ENCODE results near the gene GSTM4. TPM values are rescaled to one million over a fixed set of nuclear protein-coding genes. Genes with fewer than 3 reads are reported as not detected.

GSTM4 gene
- total and polyA plus RNA-seq, 2 of the 8 experiments (the other 6 are each of a cell fraction or from before 2014, with no cell fraction given): 11.3 to 31.4 TPM

DNA sequence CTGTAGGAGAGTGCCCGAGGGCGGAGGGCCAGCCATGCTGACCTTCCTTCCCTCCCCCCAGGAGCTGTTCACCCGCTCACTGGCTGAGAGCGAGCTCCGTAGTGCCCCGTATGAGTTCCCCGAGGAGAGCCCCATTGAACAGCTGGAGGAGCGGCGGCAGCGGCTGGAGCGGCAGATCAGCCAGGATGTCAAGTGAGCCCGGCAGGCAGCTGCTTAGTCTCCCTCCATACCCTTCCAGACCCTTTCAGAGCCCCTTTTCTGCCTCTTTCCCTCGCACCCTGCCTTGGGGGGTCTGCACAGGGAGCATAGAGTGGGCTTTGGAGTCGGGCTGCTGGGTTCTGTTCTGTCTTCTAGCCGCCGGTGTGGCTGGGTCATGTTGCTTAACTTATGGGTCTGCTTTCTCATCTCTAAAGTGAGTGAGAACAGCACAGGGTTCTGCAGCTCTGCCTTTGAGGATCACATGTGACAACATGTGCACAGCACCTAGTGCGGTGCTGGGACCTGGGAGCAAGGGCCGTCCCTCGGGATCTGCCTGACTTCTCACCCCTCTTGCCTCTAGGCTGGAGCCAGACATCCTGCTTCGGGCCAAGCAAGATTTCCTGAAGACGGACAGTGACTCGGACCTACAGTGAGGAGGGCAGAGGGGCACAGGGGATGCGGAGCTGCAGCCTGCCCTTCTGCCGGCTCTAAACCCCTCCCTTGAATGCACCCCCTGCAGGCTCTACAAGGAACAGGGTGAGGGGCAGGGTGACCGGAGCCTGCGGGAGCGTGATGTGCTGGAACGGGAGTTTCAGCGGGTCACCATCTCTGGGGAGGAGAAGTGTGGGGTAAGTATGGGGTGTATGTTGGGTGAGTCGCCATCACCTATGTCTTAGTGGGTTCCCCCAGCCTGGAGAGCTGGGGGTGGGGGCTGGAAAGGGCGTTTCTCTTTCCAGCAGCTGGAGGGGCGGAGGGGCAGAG is 30.0 kb upstream of the GSTM4 start:
- H3K27me3 ChIP-seq (replicated peaks in 1 of 4; ENCODE audit: control insufficient read depth in 3 of 4, extremely low read depth in 1 of 4, insufficient read depth in 3 of 4, low read length in 3 of 4): no peaks in the 10 kb centered on the region
- no peak overlapping the region for H3K4ac ChIP-seq (replicated peaks; ENCODE audit: insufficient read length, low read depth, low read length)
- no peak overlapping the region for H2BK5ac ChIP-seq (ENCODE audit: low read depth, low read length)
- peaks cover 2% of the 10 kb centered on the region; the same call in 1 of the 2 replicates for H3K23me2 ChIP-seq (ENCODE audit: low read depth, low read length)
- H3K56ac ChIP-seq (replicated peaks; ENCODE audit: insufficient read length, low read depth, low read length): no peak overlapping the region
- H2AFZ ChIP-seq (ENCODE audit: low read length): no peak overlapping the region
- H3K9me3 ChIP-seq (ENCODE audit: insufficient read depth in 2 of 2, low read depth in 1 of 2, low read length in 1 of 2): no peaks in the 10 kb centered on the region
- H2AK5ac ChIP-seq (ENCODE audit: low read depth, low read length): no peak overlapping the region
- H3K27ac ChIP-seq (ENCODE audit: low read depth, low read length): no peak overlapping the region
- no peak for TF ChIP-seq CBX8 (IDR thresholded peaks at IDR 0.05; ENCODE audit: borderline replicate concordance, low read depth, low read length)
- no peak for TF ChIP-seq CHD2 (IDR thresholded peaks at IDR 0.05; ENCODE audit: low read length)
- TF ChIP-seq, protein P1, sequence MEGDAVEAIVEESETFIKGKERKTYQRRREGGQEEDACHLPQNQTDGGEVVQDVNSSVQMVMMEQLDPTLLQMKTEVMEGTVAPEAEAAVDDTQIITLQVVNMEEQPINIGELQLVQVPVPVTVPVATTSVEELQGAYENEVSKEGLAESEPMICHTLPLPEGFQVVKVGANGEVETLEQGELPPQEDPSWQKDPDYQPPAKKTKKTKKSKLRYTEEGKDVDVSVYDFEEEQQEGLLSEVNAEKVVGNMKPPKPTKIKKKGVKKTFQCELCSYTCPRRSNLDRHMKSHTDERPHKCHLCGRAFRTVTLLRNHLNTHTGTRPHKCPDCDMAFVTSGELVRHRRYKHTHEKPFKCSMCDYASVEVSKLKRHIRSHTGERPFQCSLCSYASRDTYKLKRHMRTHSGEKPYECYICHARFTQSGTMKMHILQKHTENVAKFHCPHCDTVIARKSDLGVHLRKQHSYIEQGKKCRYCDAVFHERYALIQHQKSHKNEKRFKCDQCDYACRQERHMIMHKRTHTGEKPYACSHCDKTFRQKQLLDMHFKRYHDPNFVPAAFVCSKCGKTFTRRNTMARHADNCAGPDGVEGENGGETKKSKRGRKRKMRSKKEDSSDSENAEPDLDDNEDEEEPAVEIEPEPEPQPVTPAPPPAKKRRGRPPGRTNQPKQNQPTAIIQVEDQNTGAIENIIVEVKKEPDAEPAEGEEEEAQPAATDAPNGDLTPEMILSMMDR (IDR thresholded peaks at IDR 0.05; ENCODE audit: control extremely low read depth in 1 of 3, insufficient read depth in 1 of 3, low read depth in 1 of 3, low read length in 3 of 3): peak in 1 of 3 experiments; percentile 11; a peak in 1 of 4 replicates
- H3K14ac ChIP-seq (ENCODE audit: insufficient read length): no peak overlapping the region
- no peak overlapping the region for H4K91ac ChIP-seq (replicated peaks; ENCODE audit: insufficient read length, low read length)
- H3K9ac ChIP-seq (replicated peaks in 1 of 4; ENCODE audit: extremely low read depth in 1 of 4, low read depth in 3 of 4, low read length in 3 of 4): no peak overlapping the region; a peak in 1 of 7 replicates
- peaks cover 5 to 35% of the 10 kb centered on the region in 2 experiments for H4K20me1 ChIP-seq (replicated peaks in 1 of 2; ENCODE audit: control insufficient read depth in 1 of 2, insufficient read depth in 2 of 2, low read length in 2 of 2)
- no peak overlapping the region for H2BK120ac ChIP-seq (replicated peaks; ENCODE audit: low read depth, low read length)
- no peak overlapping the region for H3K4me2 ChIP-seq (ENCODE audit: insufficient read depth in 1 of 2, low read depth in 2 of 2, low read length in 2 of 2)
- no peak overlapping the region for H3K4me3 ChIP-seq (ENCODE audit: extremely low read depth in 1 of 4, insufficient read depth in 2 of 4, low read depth in 3 of 4, low read length in 4 of 4)
- ChIA-PET CTCF (ENCODE audit: partially characterized antibody) (interaction anchor here (1.0 to 10.4 kb wide), 10 partner anchors 9 to 146 kb away, joined by 3 to 73 read pairs (median 6); partner anchors contain the start of gene GNAI3), POLR2A (ENCODE audit: partially characterized antibody) (interaction anchor here (0.8 to 3.0 kb wide), 5 partner anchors 9 to 77 kb away, joined by 3 to 16 read pairs (median 4); partner anchors contain the start of gene GNAI3)
- H4K8ac ChIP-seq (ENCODE audit: extremely low read depth, insufficient read depth, low read length): no peak overlapping the region
- no peak overlapping the region for H2BK20ac ChIP-seq (ENCODE audit: low read length)
- no peak overlapping the region for H2BK15ac ChIP-seq (ENCODE audit: low read length)
- peaks cover 0 to 9% (median 5%) of the 10 kb centered on the region in 4 experiments; a peak in 5 of 7 replicates for H3K4me1 ChIP-seq (replicated peaks in 1 of 4; ENCODE audit: control insufficient read depth in 3 of 4, insufficient read depth in 4 of 4, low read length in 3 of 4)
- peak in 1 of 2 experiments; percentile 40 for DNase-seq (ENCODE audit: low read depth in 1 of 2, low spot score in 2 of 2)
- 92% methylated on average over 28 of the region's 32 CpGs; no CpG with 5 or more reads in 1 of the 2 experiments for WGBS, 2 experiments (ENCODE audit: extremely low coverage in 1 of 2, insufficient coverage in 1 of 2, insufficient read length in 1 of 2, insufficient replicate concordance in 2 of 2, low coverage in 1 of 2, low lambda C conversion rate in 2 of 2, missing lambda C conversion rate in 1 of 2)
- H3K79me2 ChIP-seq (ENCODE audit: control insufficient read depth in 1 of 2, insufficient read depth in 2 of 2, low read length in 2 of 2): peaks cover 0 to 37% of the 10 kb centered on the region in 2 experiments; a peak in 2 of 4 replicates
- H2BK12ac ChIP-seq (ENCODE audit: low read depth, low read length): no peak overlapping the region
- no peak for FAIRE-seq
- no peak overlapping the region for H4K5ac ChIP-seq (ENCODE audit: insufficient read length, low read depth, low read length)
- H3K36me3 ChIP-seq (ENCODE audit: control insufficient read depth in 2 of 4, insufficient read depth in 4 of 4, low read length in 3 of 4): peaks cover 12 to 27% (median 20%) of the 10 kb centered on the region in 4 experiments; a peak in 7 of 8 replicates
- H3K79me1 ChIP-seq (ENCODE audit: low read depth, low read length): peaks cover 17% of the 10 kb centered on the region
- no peak overlapping the region for H3K23ac ChIP-seq (ENCODE audit: insufficient read length)
- no peak overlapping the region for H3K18ac ChIP-seq (ENCODE audit: extremely low read depth, low read length)
